GM23338 (cell line): Measurements from ENCODE around the gene QRFPR. TPM values are rescaled to one million over a fixed set of nuclear protein-coding genes. Genes with fewer than 3 reads are reported as not detected.

Experiments
- ATAC-seq: fragments of 200-7000 bp; cut with Tn5 transposase; 3 replicates; pipeline ENCODE4 v1.9.1; 2020
- DNase-seq: peaks from one replicate; pipeline ENCODE4 v3.0.0-alpha.2; 2015; ENCODE audit warnings: low spot score
- H2AFZ ChIP-seq: fragments of 200-600 bp; sonication (generic); 2 replicates; pipeline ENCODE4 v1.8.0; 2016; ENCODE audit warnings: antibody characterized with exemption, mild to moderate bottlenecking, moderate library complexity
- H3F3A ChIP-seq: fragments of 200-600 bp; sonication (generic); replicated peaks from 2 replicates; pipeline ENCODE4 v1.8.0; 2017; ENCODE audit warnings: antibody characterized with exemption, mixed run types, low read depth
- H3K27ac ChIP-seq: fragments of 200-600 bp; sonication (generic); 2 replicates; pipeline ENCODE4 v1.6.1; 2016; ENCODE audit warnings: low read depth
- H3K27me3 ChIP-seq: fragments of 200-600 bp; sonication (generic); 2 replicates; pipeline ENCODE4 v1.8.0; 2016; ENCODE audit warnings: mild to moderate bottlenecking, mixed run types, moderate library complexity; ENCODE audit not compliant: insufficient read depth
- H3K36me3 ChIP-seq: fragments of 200-600 bp; sonication (generic); 2 replicates; pipeline ENCODE4 v1.8.0; 2016; ENCODE audit warnings: mild to moderate bottlenecking; ENCODE audit not compliant: insufficient read depth
- H3K4me1 ChIP-seq: fragments of 200-600 bp; sonication (generic); 2 replicates; pipeline ENCODE4 v1.8.0; 2016; ENCODE audit warnings: mild to moderate bottlenecking, moderate library complexity; ENCODE audit not compliant: insufficient read depth
- H3K4me2 ChIP-seq: fragments of 200-600 bp; sonication (generic); 2 replicates; pipeline ENCODE4 v1.7.1; 2017; ENCODE audit warnings: mixed run types
- H3K4me3 ChIP-seq: fragments of 200-600 bp; sonication (generic); 2 replicates; pipeline ENCODE4 v1.6.1; 2016; ENCODE audit warnings: mixed run types
- H3K79me2 ChIP-seq: fragments of 200-600 bp; sonication (generic); replicated peaks from 2 replicates; pipeline ENCODE4 v1.8.0; 2017; ENCODE audit warnings: mild to moderate bottlenecking; ENCODE audit not compliant: insufficient read depth
- H3K9me2 ChIP-seq: fragments of 200-600 bp; sonication (generic); 2 replicates; pipeline ENCODE4 v1.8.0; 2017; ENCODE audit not compliant: insufficient read depth
- H4K20me1 ChIP-seq: fragments of 200-600 bp; sonication (generic); replicated peaks from 2 replicates; pipeline ENCODE4 v1.8.0; 2017; ENCODE audit warnings: mild to moderate bottlenecking; ENCODE audit not compliant: insufficient read depth
- H3K27ac Mint-ChIP-seq: 2 replicates; pipeline ENCODE4 v1.8.0; 2020; ENCODE audit warnings: inconsistent platforms, mild to moderate bottlenecking, moderate library complexity, mixed read lengths
- H3K27me3 Mint-ChIP-seq: 3 replicates; pipeline ENCODE4 v1.8.0; 2022; ENCODE audit warnings: low read depth, mild to moderate bottlenecking, moderate library complexity, mixed read lengths, inconsistent platforms; ENCODE audit not compliant: insufficient read depth, poor library complexity
- H3K36me3 Mint-ChIP-seq: 3 replicates; pipeline ENCODE4 v1.8.0; 2021; ENCODE audit warnings: low read depth, mild to moderate bottlenecking, inconsistent platforms, moderate library complexity, mixed read lengths
- H3K4me1 Mint-ChIP-seq: 3 replicates; pipeline ENCODE4 v1.8.0; 2020; ENCODE audit warnings: mild to moderate bottlenecking, inconsistent platforms, mixed read lengths
- H3K4me3 Mint-ChIP-seq: 3 replicates; pipeline ENCODE4 v1.8.0; 2021; ENCODE audit warnings: moderate library complexity, mild to moderate bottlenecking, inconsistent platforms, mixed read lengths
- H3K9me3 Mint-ChIP-seq: 3 replicates; pipeline ENCODE4 v1.8.0; 2020; ENCODE audit warnings: moderate library complexity, mild to moderate bottlenecking, inconsistent platforms, mixed read lengths
- CREB1 ChIP-seq: fragments of 250-450 bp; sonication (Bioruptor Pico); IDR thresholded peaks from 2 replicates; pipeline ENCODE4 v1.5.0; 2020; ENCODE audit warnings: low read depth, mild to moderate bottlenecking, moderate library complexity
- EZH2 ChIP-seq: fragments of 200-600 bp; sonication (generic); IDR thresholded peaks from one replicate; pipeline ENCODE4 v1.8.0; 2017; ENCODE audit warnings: antibody characterized with exemption, mild to moderate bottlenecking, low read depth; ENCODE audit not compliant: unreplicated experiment
- EZH2phosphoT487 ChIP-seq: fragments of 200-600 bp; sonication (generic); IDR thresholded peaks from one replicate; pipeline ENCODE4 v1.8.1; 2018; ENCODE audit warnings: antibody characterized with exemption; ENCODE audit not compliant: unreplicated experiment
- JUNB ChIP-seq: IDR thresholded peaks from one replicate; pipeline ENCODE4 v1.6.1; 2016; ENCODE audit warnings: antibody characterized with exemption; ENCODE audit not compliant: unreplicated experiment
- NANOG ChIP-seq: IDR thresholded peaks from 2 replicates; pipeline ENCODE4 v1.6.1; 2016; ENCODE audit warnings: antibody characterized with exemption, borderline replicate concordance
- POLR2AphosphoS5 ChIP-seq: IDR thresholded peaks from 2 replicates; pipeline ENCODE4 v1.6.1; 2016; ENCODE audit warnings: antibody characterized with exemption, low read depth
- STAT1 ChIP-seq: IDR thresholded peaks from one replicate; pipeline ENCODE4 v1.6.1; 2016; ENCODE audit warnings: antibody characterized with exemption; ENCODE audit not compliant: unreplicated experiment
- ZNF114 ChIP-seq: fragments of 250-450 bp; sonication (Bioruptor Pico); IDR thresholded peaks from 2 replicates; pipeline ENCODE4 v1.5.0; 2020; ENCODE audit warnings: mild to moderate bottlenecking, moderate library complexity
- ZNF331 ChIP-seq: fragments of 250-450 bp; sonication (Bioruptor Pico); IDR thresholded peaks from 2 replicates; pipeline ENCODE4 v1.5.0; 2020; ENCODE audit warnings: low read depth, mild to moderate bottlenecking, moderate library complexity
- polyA plus RNA-seq: library from polyadenylated mRNA; unstranded; fragments of >200 nt; fragmentation: Nextera tagmentation; extraction: Ambion mirVana; gene quantifications from 2 replicates; pipeline ENCODE4 v1.2.1, GENCODE V29; 2016
- total RNA-seq: library from RNA; depleted of rRNA; stranded (reverse); fragments of >200 nt; shearing (Covaris generic); gene quantifications from 2 replicates; pipeline ENCODE4 v1.2.3, GENCODE V29; 2014
- TF ChIP-seq, protein P1 (sequence below): IDR thresholded peaks from one replicate; pipeline ENCODE4 v1.6.1; 2018; ENCODE audit warnings: antibody characterized with exemption; ENCODE audit not compliant: unreplicated experiment
- TF ChIP-seq, protein P2 (sequence below), 2 experiments: fragments of 200-600 bp in 1 of 2; sonication (generic) in 1 of 2; conservative IDR thresholded peaks; 2 replicates each; pipeline versions ENCODE4 v1.5.1 to v1.6.1; 2016 to 2017; ENCODE audit warnings: antibody characterized with exemption in 2 of 2, low read depth in 2 of 2, mild to moderate bottlenecking in 2 of 2, moderate library complexity in 1 of 2

Gene QRFPR
- total and polyA plus RNA-seq, 2 experiments from 2014 or later = 0.27 to 1.3 TPM

DNA sequence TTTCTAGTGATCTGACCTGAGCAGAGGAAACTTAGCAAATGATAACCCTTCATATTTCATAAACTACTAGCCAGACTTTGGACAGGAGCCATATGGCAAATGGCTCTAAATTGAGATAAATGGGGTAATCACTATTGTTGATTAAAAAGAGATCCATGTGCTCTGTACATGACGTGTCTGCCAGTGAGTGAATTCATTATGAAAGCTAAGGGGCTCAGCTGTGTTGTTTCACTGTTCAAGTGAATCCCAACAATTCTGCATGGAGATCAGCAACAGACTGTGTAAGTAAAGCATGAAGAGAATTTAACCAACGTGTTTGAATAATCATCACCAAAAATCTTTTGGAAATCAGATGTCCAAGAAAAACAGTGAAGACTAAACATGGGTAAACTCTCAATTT is 9.5 kb upstream of the QRFPR start:
- H3K4me2 ChIP-seq = no peak overlapping the region
- no peaks in the 10 kb centered on the region for H3K79me2 ChIP-seq
- no peak overlapping the region for H2AFZ ChIP-seq
- Mint-ChIP-seq H3K4me3 (no peak overlapping the region), H3K36me3 (no peaks in the 10 kb centered on the region; the same call in 2 of the 3 replicates), H3K9me3 (peaks cover 10% of the 10 kb centered on the region), H3K27ac (no peak overlapping the region), H3K27me3 (no peaks in the 10 kb centered on the region), H3K4me1 (no peaks in the 10 kb centered on the region)
- no peaks in the 10 kb centered on the region for H3K27me3 ChIP-seq
- ATAC-seq (no peak), DNase-seq (no peak)
- no peak overlapping the region for H3K27ac ChIP-seq
- no peaks in the 10 kb centered on the region for H3K36me3 ChIP-seq
- no peaks in the 10 kb centered on the region for H3K4me1 ChIP-seq
- no peaks in the 10 kb centered on the region for H4K20me1 ChIP-seq
- no peaks in the 10 kb centered on the region for H3F3A ChIP-seq
- TF ChIP-seq ZNF331 (CRISPR knock-in tag) (no peak), STAT1 (no peak), EZH2phosphoT487 (no peak), CREB1 (no peak), EZH2 (no peak), POLR2AphosphoS5 (no peak), JUNB (no peak)
- TF ChIP-seq, protein P1, sequence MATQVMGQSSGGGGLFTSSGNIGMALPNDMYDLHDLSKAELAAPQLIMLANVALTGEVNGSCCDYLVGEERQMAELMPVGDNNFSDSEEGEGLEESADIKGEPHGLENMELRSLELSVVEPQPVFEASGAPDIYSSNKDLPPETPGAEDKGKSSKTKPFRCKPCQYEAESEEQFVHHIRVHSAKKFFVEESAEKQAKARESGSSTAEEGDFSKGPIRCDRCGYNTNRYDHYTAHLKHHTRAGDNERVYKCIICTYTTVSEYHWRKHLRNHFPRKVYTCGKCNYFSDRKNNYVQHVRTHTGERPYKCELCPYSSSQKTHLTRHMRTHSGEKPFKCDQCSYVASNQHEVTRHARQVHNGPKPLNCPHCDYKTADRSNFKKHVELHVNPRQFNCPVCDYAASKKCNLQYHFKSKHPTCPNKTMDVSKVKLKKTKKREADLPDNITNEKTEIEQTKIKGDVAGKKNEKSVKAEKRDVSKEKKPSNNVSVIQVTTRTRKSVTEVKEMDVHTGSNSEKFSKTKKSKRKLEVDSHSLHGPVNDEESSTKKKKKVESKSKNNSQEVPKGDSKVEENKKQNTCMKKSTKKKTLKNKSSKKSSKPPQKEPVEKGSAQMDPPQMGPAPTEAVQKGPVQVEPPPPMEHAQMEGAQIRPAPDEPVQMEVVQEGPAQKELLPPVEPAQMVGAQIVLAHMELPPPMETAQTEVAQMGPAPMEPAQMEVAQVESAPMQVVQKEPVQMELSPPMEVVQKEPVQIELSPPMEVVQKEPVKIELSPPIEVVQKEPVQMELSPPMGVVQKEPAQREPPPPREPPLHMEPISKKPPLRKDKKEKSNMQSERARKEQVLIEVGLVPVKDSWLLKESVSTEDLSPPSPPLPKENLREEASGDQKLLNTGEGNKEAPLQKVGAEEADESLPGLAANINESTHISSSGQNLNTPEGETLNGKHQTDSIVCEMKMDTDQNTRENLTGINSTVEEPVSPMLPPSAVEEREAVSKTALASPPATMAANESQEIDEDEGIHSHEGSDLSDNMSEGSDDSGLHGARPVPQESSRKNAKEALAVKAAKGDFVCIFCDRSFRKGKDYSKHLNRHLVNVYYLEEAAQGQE = no peak
- TF ChIP-seq, protein P2, sequence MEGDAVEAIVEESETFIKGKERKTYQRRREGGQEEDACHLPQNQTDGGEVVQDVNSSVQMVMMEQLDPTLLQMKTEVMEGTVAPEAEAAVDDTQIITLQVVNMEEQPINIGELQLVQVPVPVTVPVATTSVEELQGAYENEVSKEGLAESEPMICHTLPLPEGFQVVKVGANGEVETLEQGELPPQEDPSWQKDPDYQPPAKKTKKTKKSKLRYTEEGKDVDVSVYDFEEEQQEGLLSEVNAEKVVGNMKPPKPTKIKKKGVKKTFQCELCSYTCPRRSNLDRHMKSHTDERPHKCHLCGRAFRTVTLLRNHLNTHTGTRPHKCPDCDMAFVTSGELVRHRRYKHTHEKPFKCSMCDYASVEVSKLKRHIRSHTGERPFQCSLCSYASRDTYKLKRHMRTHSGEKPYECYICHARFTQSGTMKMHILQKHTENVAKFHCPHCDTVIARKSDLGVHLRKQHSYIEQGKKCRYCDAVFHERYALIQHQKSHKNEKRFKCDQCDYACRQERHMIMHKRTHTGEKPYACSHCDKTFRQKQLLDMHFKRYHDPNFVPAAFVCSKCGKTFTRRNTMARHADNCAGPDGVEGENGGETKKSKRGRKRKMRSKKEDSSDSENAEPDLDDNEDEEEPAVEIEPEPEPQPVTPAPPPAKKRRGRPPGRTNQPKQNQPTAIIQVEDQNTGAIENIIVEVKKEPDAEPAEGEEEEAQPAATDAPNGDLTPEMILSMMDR (conservative IDR thresholded peaks at IDR 0.05; ENCODE audit: low read depth in 2 of 2) = no peak
- no peak overlapping the region for H3K4me3 ChIP-seq
- no peaks in the 10 kb centered on the region for H3K9me2 ChIP-seq

GRCh38 chr4:121379276-121379675 is 1.5 kb downstream of the QRFPR start:
- Histone ChIP-seq H3K4me3 (peak overlapping the region; percentile 63; the same call in 1 of the 2 replicates), H4K20me1 (no peaks in the 10 kb centered on the region), H3K27ac (no peak overlapping the region), H3K4me2 (peak overlapping the region; percentile 85), H3K36me3 (no peaks in the 10 kb centered on the region), H3K27me3 (peaks cover 44% of the 10 kb centered on the region), H2AFZ (no peak overlapping the region), H3F3A (no peaks in the 10 kb centered on the region), H3K9me2 (no peaks in the 10 kb centered on the region), H3K4me1 (no peaks in the 10 kb centered on the region), H3K79me2 (no peaks in the 10 kb centered on the region)
- no peak overlapping the region for H3K27ac Mint-ChIP-seq
- H3K9me3 Mint-ChIP-seq = no peaks in the 10 kb centered on the region; the same call in 2 of the 3 replicates
- no peaks in the 10 kb centered on the region; the same call in 2 of the 3 replicates for H3K36me3 Mint-ChIP-seq
- H3K27me3 Mint-ChIP-seq = peaks cover 26% of the 10 kb centered on the region
- no peak overlapping the region; the same call in 2 of the 3 replicates for H3K4me3 Mint-ChIP-seq
- H3K4me1 Mint-ChIP-seq = peaks cover 12% of the 10 kb centered on the region
- DNase-seq (no peak), ATAC-seq (no peak)
- TF ChIP-seq NANOG (no peak), EZH2phosphoT487 (no peak), POLR2AphosphoS5 (no peak), ZNF114 (no peak)
- TF ChIP-seq, protein P2 (conservative IDR thresholded peaks at IDR 0.05; ENCODE audit: low read depth in 2 of 2) = no peak
